Measurements from ENCODE around the gene PLEK2.

DNA sequence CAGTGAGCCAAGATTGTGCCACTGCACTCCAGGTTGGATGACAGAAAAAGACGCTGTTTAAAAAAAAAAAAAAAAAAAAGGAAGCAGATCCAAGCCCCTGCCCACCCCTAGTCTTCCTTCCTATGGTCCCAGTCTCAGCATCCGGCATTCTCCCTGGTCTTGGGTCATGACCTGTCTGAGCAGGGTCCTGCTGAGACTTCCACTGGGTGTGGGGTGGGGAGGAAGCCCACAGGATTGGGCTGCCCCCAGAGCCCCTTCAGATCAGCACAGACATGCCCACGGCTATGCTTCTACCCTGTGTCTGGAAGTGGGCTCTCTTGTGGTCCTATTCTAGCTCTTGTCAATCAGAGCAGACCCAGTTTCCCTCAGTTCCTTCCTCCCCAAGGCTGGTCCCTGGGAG lies 12.6 kb upstream of the PLEK2 start:
- TF ChIP-seq FOXP1 (CRISPR knock-in tag; IDR thresholded peaks at IDR 0.05; ENCODE audit: borderline replicate concordance) (no peak), KAT7 (CRISPR knock-in tag; IDR thresholded peaks at IDR 0.05; ENCODE audit: borderline replicate concordance) (no peak), SOX15 (CRISPR knock-in tag; IDR thresholded peaks at IDR 0.05) (no peak), PREB (CRISPR knock-in tag; IDR thresholded peaks at IDR 0.05; ENCODE audit: borderline replicate concordance) (no peak), ZNF232 (CRISPR knock-in tag; IDR thresholded peaks at IDR 0.05) (no peak), USF2 (CRISPR knock-in tag; IDR thresholded peaks at IDR 0.05) (no peak), CTCF (IDR thresholded peaks at IDR 0.05) (no peak), ZNF263 (CRISPR knock-in tag; IDR thresholded peaks at IDR 0.05; ENCODE audit: low read depth) (no peak), NR1H2 (CRISPR knock-in tag; IDR thresholded peaks at IDR 0.05) (no peak)
- TF ChIP-seq, protein P1, sequence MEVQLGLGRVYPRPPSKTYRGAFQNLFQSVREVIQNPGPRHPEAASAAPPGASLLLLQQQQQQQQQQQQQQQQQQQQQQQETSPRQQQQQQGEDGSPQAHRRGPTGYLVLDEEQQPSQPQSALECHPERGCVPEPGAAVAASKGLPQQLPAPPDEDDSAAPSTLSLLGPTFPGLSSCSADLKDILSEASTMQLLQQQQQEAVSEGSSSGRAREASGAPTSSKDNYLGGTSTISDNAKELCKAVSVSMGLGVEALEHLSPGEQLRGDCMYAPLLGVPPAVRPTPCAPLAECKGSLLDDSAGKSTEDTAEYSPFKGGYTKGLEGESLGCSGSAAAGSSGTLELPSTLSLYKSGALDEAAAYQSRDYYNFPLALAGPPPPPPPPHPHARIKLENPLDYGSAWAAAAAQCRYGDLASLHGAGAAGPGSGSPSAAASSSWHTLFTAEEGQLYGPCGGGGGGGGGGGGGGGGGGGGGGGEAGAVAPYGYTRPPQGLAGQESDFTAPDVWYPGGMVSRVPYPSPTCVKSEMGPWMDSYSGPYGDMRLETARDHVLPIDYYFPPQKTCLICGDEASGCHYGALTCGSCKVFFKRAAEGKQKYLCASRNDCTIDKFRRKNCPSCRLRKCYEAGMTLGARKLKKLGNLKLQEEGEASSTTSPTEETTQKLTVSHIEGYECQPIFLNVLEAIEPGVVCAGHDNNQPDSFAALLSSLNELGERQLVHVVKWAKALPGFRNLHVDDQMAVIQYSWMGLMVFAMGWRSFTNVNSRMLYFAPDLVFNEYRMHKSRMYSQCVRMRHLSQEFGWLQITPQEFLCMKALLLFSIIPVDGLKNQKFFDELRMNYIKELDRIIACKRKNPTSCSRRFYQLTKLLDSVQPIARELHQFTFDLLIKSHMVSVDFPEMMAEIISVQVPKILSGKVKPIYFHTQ (CRISPR knock-in tag; IDR thresholded peaks at IDR 0.05), result no peak
